ENCODE data around the gene DPP6. TPM values are rescaled to one million over a fixed set of nuclear protein-coding genes. Genes with fewer than 3 reads are reported as not detected.

Gene DPP6
- total RNA-seq, 4 donors from 2014 or later, result 0.94 to 1.9 TPM; not detected in 2

DNA sequence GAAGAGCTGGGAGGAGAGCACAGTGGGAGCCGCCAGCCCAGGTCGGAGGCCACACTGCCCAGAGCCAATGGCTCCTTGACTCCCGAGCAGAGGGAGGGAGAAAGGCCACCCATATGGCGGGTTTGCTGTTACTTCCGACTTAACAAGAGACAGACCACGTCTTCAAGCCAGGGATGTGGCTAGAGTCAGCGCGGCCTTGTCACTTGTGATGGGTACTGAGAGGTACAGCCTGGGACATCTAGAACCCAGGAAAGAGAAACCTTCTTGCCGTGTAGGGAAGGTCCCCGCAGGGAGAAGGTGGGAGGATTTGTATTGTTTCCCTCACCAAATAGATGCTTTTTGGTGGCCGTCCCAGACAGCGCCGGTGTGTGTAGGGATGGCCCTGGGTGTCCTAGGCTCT lies 823.1 kb downstream of the DPP6 start:
- Histone ChIP-seq H3K27ac (no peak overlapping the region), H3K9me3 (no peaks in the 10 kb centered on the region), H3K27me3 (peaks cover 0 to 6% (median 2%) of the 10 kb centered on the region in 3 donors), H3K4me3 (no peak overlapping the region), H3K36me3 (no peaks in the 10 kb centered on the region), H3K4me1 (no peaks in the 10 kb centered on the region)
- intact Hi-C loops (cut with DNase I; ENCODE audit: low total_unique reads), result no loop called here
- in situ Hi-C loops (cut with MboI; ENCODE audit: low sequenced_read_pairs in 4 of 4), result no loop called here
- TF ChIP-seq POLR2A (IDR thresholded peaks at IDR 0.05), result no peak
- TF ChIP-seq, protein P1, sequence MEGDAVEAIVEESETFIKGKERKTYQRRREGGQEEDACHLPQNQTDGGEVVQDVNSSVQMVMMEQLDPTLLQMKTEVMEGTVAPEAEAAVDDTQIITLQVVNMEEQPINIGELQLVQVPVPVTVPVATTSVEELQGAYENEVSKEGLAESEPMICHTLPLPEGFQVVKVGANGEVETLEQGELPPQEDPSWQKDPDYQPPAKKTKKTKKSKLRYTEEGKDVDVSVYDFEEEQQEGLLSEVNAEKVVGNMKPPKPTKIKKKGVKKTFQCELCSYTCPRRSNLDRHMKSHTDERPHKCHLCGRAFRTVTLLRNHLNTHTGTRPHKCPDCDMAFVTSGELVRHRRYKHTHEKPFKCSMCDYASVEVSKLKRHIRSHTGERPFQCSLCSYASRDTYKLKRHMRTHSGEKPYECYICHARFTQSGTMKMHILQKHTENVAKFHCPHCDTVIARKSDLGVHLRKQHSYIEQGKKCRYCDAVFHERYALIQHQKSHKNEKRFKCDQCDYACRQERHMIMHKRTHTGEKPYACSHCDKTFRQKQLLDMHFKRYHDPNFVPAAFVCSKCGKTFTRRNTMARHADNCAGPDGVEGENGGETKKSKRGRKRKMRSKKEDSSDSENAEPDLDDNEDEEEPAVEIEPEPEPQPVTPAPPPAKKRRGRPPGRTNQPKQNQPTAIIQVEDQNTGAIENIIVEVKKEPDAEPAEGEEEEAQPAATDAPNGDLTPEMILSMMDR (IDR thresholded peaks at IDR 0.05 in 4 of 5, conservative IDR thresholded peaks at IDR 0.05 in 1 of 5), result no peak
- DNase-seq, result no peak
- no peak for ATAC-seq

DNA sequence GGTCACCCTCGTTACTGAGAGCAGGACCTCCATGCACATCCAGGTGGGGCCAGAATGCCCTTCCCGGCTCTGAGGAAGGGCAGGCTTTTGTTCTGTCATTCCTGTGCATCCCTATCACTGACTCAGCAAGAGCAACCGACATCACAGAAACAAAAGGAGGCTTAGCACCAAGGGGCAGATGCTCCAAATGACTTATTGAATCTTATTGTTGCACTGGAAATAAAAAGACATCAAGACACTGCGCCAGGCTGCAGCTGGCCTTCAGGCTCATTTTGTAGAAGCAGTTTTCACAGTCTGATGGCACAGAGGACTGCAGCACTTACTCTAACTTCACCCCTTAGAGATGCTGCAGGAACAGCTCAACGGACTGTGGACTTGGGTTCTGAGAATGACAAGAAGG lies 824.3 kb downstream of the DPP6 start:
- no peaks in the 10 kb centered on the region for H3K36me3 ChIP-seq
- no peak overlapping the region for H3K4me3 ChIP-seq
- in situ Hi-C loops (cut with MboI; ENCODE audit: low sequenced_read_pairs in 4 of 4) (no loop called here), intact Hi-C loops (cut with DNase I; ENCODE audit: low total_unique reads) (no loop called here)
- no peak for ATAC-seq
- H3K27ac ChIP-seq, result no peak overlapping the region
- H3K9me3 ChIP-seq, result no peaks in the 10 kb centered on the region
- no peaks in the 10 kb centered on the region for H3K4me1 ChIP-seq
- no peak for DNase-seq
- peaks cover 0 to 6% (median 2%) of the 10 kb centered on the region in 3 donors for H3K27me3 ChIP-seq
- TF ChIP-seq, protein P1 (IDR thresholded peaks at IDR 0.05 in 4 of 5, conservative IDR thresholded peaks at IDR 0.05 in 1 of 5), result no peak
- no peak for TF ChIP-seq POLR2A (IDR thresholded peaks at IDR 0.05)

DNA sequence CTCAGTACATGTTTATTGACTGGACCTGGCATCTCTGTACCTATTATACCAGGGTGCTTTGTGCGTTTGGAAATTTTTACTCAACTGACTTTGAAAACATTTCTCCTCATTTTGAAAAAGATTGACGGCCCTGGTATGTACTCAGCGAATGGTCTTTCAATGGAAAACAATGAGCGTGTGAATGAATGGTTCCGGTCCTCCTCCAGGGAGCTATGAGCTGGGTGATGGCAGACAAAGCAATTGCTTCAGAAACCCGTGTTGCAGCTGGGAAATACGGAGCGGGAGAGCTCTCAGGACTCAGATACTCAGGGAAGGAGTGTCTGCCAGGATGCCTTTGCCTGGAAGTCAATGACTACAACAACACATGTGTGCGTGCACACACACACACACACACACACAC lies 824.8 kb downstream of the DPP6 start:
- no peak for TF ChIP-seq POLR2A (IDR thresholded peaks at IDR 0.05)
- TF ChIP-seq, protein P1 (IDR thresholded peaks at IDR 0.05 in 4 of 5, conservative IDR thresholded peaks at IDR 0.05 in 1 of 5), result no peak

DNA sequence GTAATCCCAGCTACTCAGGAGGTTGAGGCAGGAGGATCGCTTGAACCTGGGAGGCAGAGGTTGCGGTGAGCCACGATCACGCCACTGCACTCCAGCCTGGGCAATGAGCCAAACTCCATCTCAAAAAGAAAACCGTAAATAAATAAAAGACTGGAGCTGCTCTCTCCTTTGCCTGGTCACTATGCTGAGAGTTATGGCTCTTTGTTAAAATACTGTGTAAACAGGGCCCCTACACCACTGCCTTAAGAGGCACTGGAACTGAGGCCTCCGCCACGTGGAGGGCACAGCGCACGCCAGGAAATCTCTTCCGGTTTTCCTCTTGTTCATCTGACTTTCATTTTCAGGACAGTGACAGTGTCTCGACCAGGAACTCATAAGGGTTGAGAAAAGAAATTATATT lies 827.4 kb downstream of the DPP6 start:
- Histone ChIP-seq H3K36me3 (no peaks in the 10 kb centered on the region), H3K27ac (no peak overlapping the region), H3K9me3 (no peaks in the 10 kb centered on the region), H3K4me3 (no peak overlapping the region), H3K4me1 (no peaks in the 10 kb centered on the region), H3K27me3 (peaks cover 0 to 6% (median 2%) of the 10 kb centered on the region in 3 donors)
- no peak for DNase-seq
- TF ChIP-seq POLR2A (IDR thresholded peaks at IDR 0.05), result no peak
- TF ChIP-seq, protein P1 (IDR thresholded peaks at IDR 0.05 in 4 of 5, conservative IDR thresholded peaks at IDR 0.05 in 1 of 5), result no peak
- intact Hi-C loops (cut with DNase I; ENCODE audit: low total_unique reads), result no loop called here
- in situ Hi-C loops (cut with MboI; ENCODE audit: low sequenced_read_pairs in 4 of 4), result no loop called here
- no peak for ATAC-seq

More for the DNA sequence above, 824.8 kb downstream of the DPP6 start:
- Histone ChIP-seq H3K4me3 (no peak overlapping the region), H3K9me3 (no peaks in the 10 kb centered on the region), H3K36me3 (no peaks in the 10 kb centered on the region), H3K27me3 (peaks cover 0 to 6% (median 2%) of the 10 kb centered on the region in 3 donors), H3K4me1 (no peaks in the 10 kb centered on the region), H3K27ac (no peak overlapping the region)
- ATAC-seq (no peak), DNase-seq (no peak)
- intact Hi-C loops (cut with DNase I; ENCODE audit: low total_unique reads) (no loop called here), in situ Hi-C loops (cut with MboI; ENCODE audit: low sequenced_read_pairs in 4 of 4) (no loop called here)

DNA sequence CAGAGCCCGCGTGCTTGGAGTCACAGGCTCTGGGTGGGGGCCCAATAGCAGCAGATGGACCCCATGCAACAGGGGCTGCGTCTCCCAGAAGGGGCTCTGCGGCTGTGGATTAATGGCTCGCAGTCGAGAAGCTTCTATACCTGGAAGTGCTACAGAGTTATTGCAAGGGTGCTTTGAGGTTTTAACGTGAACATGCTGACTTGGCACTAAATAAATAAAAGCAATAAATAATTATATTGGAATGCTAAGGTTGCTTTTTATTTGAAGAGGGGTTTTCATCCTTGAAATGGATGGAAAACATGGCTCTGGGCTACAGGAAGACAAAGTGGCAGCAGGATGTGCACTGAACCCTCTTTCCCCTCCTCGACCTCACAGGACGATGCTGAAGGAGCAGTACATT lies 828.3 kb downstream of the DPP6 start:
- ATAC-seq, result no peak
- Histone ChIP-seq H3K9me3 (no peaks in the 10 kb centered on the region), H3K4me1 (no peaks in the 10 kb centered on the region), H3K27ac (no peak overlapping the region), H3K4me3 (no peak overlapping the region), H3K27me3 (peaks cover 0 to 6% (median 0%) of the 10 kb centered on the region in 3 donors), H3K36me3 (no peaks in the 10 kb centered on the region)
- intact Hi-C loops (cut with DNase I; ENCODE audit: low total_unique reads), result no loop called here
- in situ Hi-C loops (cut with MboI; ENCODE audit: low sequenced_read_pairs in 4 of 4), result no loop called here
- DNase-seq, result no peak
- TF ChIP-seq, protein P1 (IDR thresholded peaks at IDR 0.05 in 4 of 5, conservative IDR thresholded peaks at IDR 0.05 in 1 of 5), result no peak
- no peak for TF ChIP-seq POLR2A (IDR thresholded peaks at IDR 0.05)
